PFSK-1 (cell line): ENCODE data around the gene PRPF6.

ENCODE experiments used
- FOXP2 ChIP-seq: optimal IDR thresholded peaks from 2 replicates; pipeline ENCODE3; 2011; ENCODE audit warnings: borderline replicate concordance, control low read depth, inconsistent platforms; ENCODE audit not compliant: insufficient read depth; ENCODE audit errors: extremely low read length, extremely low read depth
- POLR2AphosphoS5 ChIP-seq: IDR thresholded peaks from 2 replicates; pipeline ENCODE4 v1.6.1; 2012; ENCODE audit warnings: low read depth, mild to moderate bottlenecking, control low read depth, low read length, moderate library complexity
- SIN3A ChIP-seq: IDR thresholded peaks from 2 replicates; pipeline ENCODE4 v1.6.1; 2012; ENCODE audit warnings: mild to moderate bottlenecking, low read length, moderate library complexity, borderline replicate concordance; ENCODE audit not compliant: insufficient read depth
- TAF1 ChIP-seq: IDR thresholded peaks from 2 replicates; pipeline ENCODE4 v1.6.1; 2012; ENCODE audit warnings: low read length, control low read depth, borderline replicate concordance; ENCODE audit not compliant: insufficient read depth
- TF ChIP-seq, protein P1 (sequence below), 2 experiments: IDR thresholded peaks; 2 replicates each; pipeline versions ENCODE4 v1.6.1 to v1.8.0; 2011 to 2012; ENCODE audit warnings: low read depth in 2 of 2, low read length in 2 of 2, control low read depth in 1 of 2, inconsistent platforms in 1 of 2, mild to moderate bottlenecking in 1 of 2, moderate library complexity in 1 of 2; ENCODE audit not compliant: insufficient read depth in 1 of 2

DNA sequence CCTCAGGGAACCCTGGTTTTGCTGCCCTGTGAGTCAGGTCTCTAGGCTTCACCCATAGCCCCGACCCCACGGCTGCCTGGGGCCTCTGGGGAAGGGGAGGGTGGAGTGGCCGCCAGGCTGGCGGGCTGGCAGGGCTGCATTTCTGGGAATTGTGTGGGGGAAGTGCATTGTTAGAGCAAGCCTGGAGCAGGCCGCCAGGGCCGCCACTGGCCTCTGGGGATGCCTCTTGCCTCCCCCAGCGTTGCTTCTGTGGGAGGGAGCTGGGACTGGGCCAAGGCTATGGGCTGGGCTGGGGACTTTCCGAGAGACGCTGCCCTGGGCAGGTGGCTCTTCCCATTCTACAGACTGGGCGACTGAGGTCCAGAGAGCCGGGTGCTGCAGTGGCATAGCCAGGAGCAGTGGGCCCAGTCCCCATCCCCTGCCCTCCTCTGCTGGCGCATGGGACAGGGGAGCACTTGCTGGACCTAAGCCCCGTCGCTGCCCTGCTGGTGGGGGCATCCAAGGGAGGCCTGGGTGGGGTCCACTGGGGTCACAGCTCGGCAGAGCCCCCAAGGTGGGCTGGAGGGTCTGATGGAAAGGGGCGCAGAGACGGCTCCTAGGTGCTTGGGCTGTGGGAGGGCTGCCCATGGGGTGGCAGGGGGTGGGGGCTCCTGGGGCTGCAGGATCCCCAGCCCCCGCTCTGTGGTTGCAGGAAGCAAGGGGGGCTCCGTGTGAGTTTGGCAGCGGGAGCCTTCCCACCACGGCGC lies 75.1 kb downstream of the PRPF6 start:
- TF ChIP-seq POLR2AphosphoS5, result no peak
- TF ChIP-seq TAF1, result no peak
- TF ChIP-seq, protein P1, sequence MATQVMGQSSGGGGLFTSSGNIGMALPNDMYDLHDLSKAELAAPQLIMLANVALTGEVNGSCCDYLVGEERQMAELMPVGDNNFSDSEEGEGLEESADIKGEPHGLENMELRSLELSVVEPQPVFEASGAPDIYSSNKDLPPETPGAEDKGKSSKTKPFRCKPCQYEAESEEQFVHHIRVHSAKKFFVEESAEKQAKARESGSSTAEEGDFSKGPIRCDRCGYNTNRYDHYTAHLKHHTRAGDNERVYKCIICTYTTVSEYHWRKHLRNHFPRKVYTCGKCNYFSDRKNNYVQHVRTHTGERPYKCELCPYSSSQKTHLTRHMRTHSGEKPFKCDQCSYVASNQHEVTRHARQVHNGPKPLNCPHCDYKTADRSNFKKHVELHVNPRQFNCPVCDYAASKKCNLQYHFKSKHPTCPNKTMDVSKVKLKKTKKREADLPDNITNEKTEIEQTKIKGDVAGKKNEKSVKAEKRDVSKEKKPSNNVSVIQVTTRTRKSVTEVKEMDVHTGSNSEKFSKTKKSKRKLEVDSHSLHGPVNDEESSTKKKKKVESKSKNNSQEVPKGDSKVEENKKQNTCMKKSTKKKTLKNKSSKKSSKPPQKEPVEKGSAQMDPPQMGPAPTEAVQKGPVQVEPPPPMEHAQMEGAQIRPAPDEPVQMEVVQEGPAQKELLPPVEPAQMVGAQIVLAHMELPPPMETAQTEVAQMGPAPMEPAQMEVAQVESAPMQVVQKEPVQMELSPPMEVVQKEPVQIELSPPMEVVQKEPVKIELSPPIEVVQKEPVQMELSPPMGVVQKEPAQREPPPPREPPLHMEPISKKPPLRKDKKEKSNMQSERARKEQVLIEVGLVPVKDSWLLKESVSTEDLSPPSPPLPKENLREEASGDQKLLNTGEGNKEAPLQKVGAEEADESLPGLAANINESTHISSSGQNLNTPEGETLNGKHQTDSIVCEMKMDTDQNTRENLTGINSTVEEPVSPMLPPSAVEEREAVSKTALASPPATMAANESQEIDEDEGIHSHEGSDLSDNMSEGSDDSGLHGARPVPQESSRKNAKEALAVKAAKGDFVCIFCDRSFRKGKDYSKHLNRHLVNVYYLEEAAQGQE (IDR thresholded peaks at IDR 0.05; ENCODE audit: insufficient read depth in 1 of 2, low read depth in 2 of 2, low read length in 2 of 2), result no peak
- TF ChIP-seq SIN3A, result no peak
- no peak for TF ChIP-seq FOXP2
